HEK293T (cell line): ENCODE measurements around the gene TSPAN7.

Experiments used
- CTBP1 ChIP-seq: fragments of 450-650 bp; IDR thresholded peaks from 2 replicates; pipeline ENCODE4 v1.6.1; 2016; ENCODE audit warnings: borderline replicate concordance
- ELF4 ChIP-seq: fragments of 450-650 bp; IDR thresholded peaks from 2 replicates; pipeline ENCODE4 v1.6.1; 2017; ENCODE audit warnings: antibody characterized with exemption
- FOXA1 ChIP-seq: fragments of 450-650 bp; IDR thresholded peaks from 2 replicates; pipeline ENCODE4 v1.6.1; 2016; ENCODE audit warnings: mild to moderate bottlenecking
- L3MBTL2 ChIP-seq: fragments of 450-650 bp; conservative IDR thresholded peaks from 2 replicates; pipeline ENCODE4 v1.6.1; 2016; ENCODE audit warnings: mild to moderate bottlenecking
- TARDBP ChIP-seq: fragments of 450-650 bp; IDR thresholded peaks from 2 replicates; pipeline ENCODE4 v1.6.1; 2016

- TF ChIP-seq TARDBP, result no peak
- TF ChIP-seq CTBP1, result no peak
- TF ChIP-seq ELF4, result no peak
- TF ChIP-seq L3MBTL2, result peak; percentile 69
- TF ChIP-seq FOXA1, result no peak
Observed at GRCh38 chrX:38561126-38561868, at the start of gene TSPAN7.
